ENCODE data around the gene MMP26. TPM values are rescaled to one million over a fixed set of nuclear protein-coding genes. Genes with fewer than 3 reads are reported as not detected.

Gene MMP26
- polyA plus RNA-seq (not detected in 2 replicates), polyA minus RNA-seq (not detected in 2 replicates)

- no peak within 1 kb of the TSS for H3K27ac ChIP-seq (ENCODE audit: low read length)
Measured at GRCh38 chr11:4704054-4704789, at the start of gene MMP26. Gene MMP26 (plus strand): TSS chr11:4704784.

GRCh38 chr11:4658629-4659445 is 45.7 kb upstream of the MMP26 start:
- no peak overlapping the region for H2AFZ ChIP-seq (ENCODE audit: low read depth, low read length)
- H3F3A ChIP-seq (ENCODE audit: insufficient read depth, low read length, poor library complexity, severe bottlenecking): no peaks in the 10 kb centered on the region
- TF ChIP-seq EP300 (conservative IDR thresholded peaks at IDR 0.05; ENCODE audit: poor library complexity, severe bottlenecking) (no peak), CTCF (IDR thresholded peaks at IDR 0.05; ENCODE audit: poor library complexity, severe bottlenecking) (no peak), TAF1 (IDR thresholded peaks at IDR 0.05; ENCODE audit: low read depth) (no peak), RAD21 (conservative IDR thresholded peaks at IDR 0.05) (no peak), SMC3 (conservative IDR thresholded peaks at IDR 0.05; ENCODE audit: poor library complexity) (no peak), EZH2 (IDR thresholded peaks at IDR 0.05; ENCODE audit: borderline replicate concordance, insufficient read depth, low read length, poor library complexity, severe bottlenecking) (no peak), POLR2AphosphoS5 (IDR thresholded peaks at IDR 0.05) (no peak), MXI1 (conservative IDR thresholded peaks at IDR 0.05; ENCODE audit: poor library complexity, severe bottlenecking) (no peak)

More at GRCh38 chr11:4704054-4704789, at the start of gene MMP26:
- Histone ChIP-seq H3F3A (ENCODE audit: insufficient read depth, low read length, poor library complexity, severe bottlenecking) (no peaks in the 10 kb centered on the region), H3K4me2 (ENCODE audit: low read length) (no peak within 1 kb of the TSS), H3K9me3 (ENCODE audit: low read length) (no peaks in the 10 kb centered on the region), H3K9me2 (ENCODE audit: insufficient read depth, low read length) (no peaks in the 10 kb centered on the region), H3K27me3 (ENCODE audit: insufficient read depth, low read depth, low read length) (no peaks in the 10 kb centered on the region), H3K4me3 (ENCODE audit: low read length) (no peak within 1 kb of the TSS), H3K79me2 (replicated peaks; ENCODE audit: insufficient read depth, low read length) (no peaks in the 10 kb centered on the region), H3K36me3 (ENCODE audit: insufficient read depth, low read length) (no peaks in the 10 kb centered on the region), H4K20me1 (ENCODE audit: insufficient read depth) (no peaks in the 10 kb centered on the region), H3K9ac (ENCODE audit: low read length) (no peak within 1 kb of the TSS), H2AFZ (ENCODE audit: low read depth, low read length) (no peak within 1 kb of the TSS)
- TF ChIP-seq SMC3 (conservative IDR thresholded peaks at IDR 0.05; ENCODE audit: poor library complexity) (no peak), RAD21 (conservative IDR thresholded peaks at IDR 0.05) (no peak), TAF1 (IDR thresholded peaks at IDR 0.05; ENCODE audit: low read depth) (no peak), MXI1 (conservative IDR thresholded peaks at IDR 0.05; ENCODE audit: poor library complexity, severe bottlenecking) (no peak), POLR2AphosphoS5 (IDR thresholded peaks at IDR 0.05) (no peak), EP300 (conservative IDR thresholded peaks at IDR 0.05; ENCODE audit: poor library complexity, severe bottlenecking) (no peak), EZH2 (IDR thresholded peaks at IDR 0.05; ENCODE audit: borderline replicate concordance, insufficient read depth, low read length, poor library complexity, severe bottlenecking) (no peak), CTCF (IDR thresholded peaks at IDR 0.05; ENCODE audit: poor library complexity, severe bottlenecking) (no peak)
- TF ChIP-seq, protein P1, sequence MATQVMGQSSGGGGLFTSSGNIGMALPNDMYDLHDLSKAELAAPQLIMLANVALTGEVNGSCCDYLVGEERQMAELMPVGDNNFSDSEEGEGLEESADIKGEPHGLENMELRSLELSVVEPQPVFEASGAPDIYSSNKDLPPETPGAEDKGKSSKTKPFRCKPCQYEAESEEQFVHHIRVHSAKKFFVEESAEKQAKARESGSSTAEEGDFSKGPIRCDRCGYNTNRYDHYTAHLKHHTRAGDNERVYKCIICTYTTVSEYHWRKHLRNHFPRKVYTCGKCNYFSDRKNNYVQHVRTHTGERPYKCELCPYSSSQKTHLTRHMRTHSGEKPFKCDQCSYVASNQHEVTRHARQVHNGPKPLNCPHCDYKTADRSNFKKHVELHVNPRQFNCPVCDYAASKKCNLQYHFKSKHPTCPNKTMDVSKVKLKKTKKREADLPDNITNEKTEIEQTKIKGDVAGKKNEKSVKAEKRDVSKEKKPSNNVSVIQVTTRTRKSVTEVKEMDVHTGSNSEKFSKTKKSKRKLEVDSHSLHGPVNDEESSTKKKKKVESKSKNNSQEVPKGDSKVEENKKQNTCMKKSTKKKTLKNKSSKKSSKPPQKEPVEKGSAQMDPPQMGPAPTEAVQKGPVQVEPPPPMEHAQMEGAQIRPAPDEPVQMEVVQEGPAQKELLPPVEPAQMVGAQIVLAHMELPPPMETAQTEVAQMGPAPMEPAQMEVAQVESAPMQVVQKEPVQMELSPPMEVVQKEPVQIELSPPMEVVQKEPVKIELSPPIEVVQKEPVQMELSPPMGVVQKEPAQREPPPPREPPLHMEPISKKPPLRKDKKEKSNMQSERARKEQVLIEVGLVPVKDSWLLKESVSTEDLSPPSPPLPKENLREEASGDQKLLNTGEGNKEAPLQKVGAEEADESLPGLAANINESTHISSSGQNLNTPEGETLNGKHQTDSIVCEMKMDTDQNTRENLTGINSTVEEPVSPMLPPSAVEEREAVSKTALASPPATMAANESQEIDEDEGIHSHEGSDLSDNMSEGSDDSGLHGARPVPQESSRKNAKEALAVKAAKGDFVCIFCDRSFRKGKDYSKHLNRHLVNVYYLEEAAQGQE (IDR thresholded peaks at IDR 0.05; ENCODE audit: borderline replicate concordance): no peak

More at GRCh38 chr11:4658629-4659445, 45.7 kb upstream of the MMP26 start:
- Histone ChIP-seq H3K9me2 (ENCODE audit: insufficient read depth, low read length) (no peaks in the 10 kb centered on the region), H3K9me3 (ENCODE audit: low read length) (no peaks in the 10 kb centered on the region), H3K27ac (ENCODE audit: low read length) (no peak overlapping the region), H3K36me3 (ENCODE audit: insufficient read depth, low read length) (no peaks in the 10 kb centered on the region), H3K4me3 (ENCODE audit: low read length) (no peak overlapping the region), H3K79me2 (replicated peaks; ENCODE audit: insufficient read depth, low read length) (no peaks in the 10 kb centered on the region), H3K9ac (ENCODE audit: low read length) (no peak overlapping the region), H3K4me2 (ENCODE audit: low read length) (no peak overlapping the region), H4K20me1 (ENCODE audit: insufficient read depth) (no peaks in the 10 kb centered on the region), H3K27me3 (ENCODE audit: insufficient read depth, low read depth, low read length) (no peaks in the 10 kb centered on the region)
